ENCODE measurements around the gene HMG20B. TPM values are rescaled to one million over a fixed set of nuclear protein-coding genes. Genes with fewer than 3 reads are reported as not detected.

HMG20B gene
- total RNA-seq, 1 experiment from 2014 or later, result 121 TPM

DNA sequence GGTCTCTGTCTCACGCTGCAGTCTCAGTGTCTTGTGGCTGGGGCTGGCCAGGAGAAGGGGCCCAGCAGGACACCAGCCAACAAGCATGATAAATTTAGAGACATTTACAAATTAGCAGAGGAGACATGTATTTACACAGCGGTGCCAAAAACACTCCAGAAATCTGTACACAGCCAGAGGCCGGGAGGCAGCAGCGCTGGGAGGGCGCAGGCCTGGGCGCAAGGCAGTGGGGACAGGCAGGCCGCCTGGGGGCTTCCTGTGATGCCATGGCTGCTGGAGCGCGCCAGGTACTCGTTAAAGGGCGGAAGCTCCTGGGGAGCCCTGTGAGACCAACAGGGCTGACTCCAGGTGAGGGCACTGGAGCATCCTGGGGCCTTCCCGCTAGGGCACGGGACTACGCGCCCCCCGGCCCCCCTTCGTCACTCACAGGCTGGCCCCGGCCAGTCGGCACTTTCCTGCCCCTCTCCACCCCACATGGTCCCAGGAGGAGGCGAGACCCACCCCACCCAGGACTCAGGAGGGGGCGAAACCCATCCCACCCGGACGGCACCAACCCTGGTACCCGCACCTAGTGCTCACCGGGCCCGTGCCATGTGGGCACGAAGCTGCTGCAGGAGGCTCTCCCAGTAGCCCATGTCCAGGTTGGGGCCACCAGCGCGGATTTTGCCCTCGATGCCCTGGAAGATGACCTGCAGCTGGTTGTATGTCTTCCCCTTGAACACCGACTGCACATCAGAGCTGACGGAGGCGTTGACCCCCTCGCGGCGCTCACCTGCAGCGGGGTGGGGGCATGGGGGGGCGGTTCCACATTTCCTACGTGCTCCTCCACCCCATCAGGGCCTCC, 41.3 kb downstream of the HMG20B start:
- POLR2A ChIA-PET, result no interaction called here

More for the DNA sequence above, 41.3 kb downstream of the HMG20B start:
- ATAC-seq, result no peak
- no peaks in the 10 kb centered on the region for H3K9me3 Mint-ChIP-seq
- TF ChIP-seq, protein P1, sequence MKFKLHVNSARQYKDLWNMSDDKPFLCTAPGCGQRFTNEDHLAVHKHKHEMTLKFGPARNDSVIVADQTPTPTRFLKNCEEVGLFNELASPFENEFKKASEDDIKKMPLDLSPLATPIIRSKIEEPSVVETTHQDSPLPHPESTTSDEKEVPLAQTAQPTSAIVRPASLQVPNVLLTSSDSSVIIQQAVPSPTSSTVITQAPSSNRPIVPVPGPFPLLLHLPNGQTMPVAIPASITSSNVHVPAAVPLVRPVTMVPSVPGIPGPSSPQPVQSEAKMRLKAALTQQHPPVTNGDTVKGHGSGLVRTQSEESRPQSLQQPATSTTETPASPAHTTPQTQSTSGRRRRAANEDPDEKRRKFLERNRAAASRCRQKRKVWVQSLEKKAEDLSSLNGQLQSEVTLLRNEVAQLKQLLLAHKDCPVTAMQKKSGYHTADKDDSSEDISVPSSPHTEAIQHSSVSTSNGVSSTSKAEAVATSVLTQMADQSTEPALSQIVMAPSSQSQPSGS (CRISPR knock-in tag; IDR thresholded peaks at IDR 0.05; ENCODE audit: borderline replicate concordance, low read depth), result no peak
- TF ChIP-seq, protein P2, sequence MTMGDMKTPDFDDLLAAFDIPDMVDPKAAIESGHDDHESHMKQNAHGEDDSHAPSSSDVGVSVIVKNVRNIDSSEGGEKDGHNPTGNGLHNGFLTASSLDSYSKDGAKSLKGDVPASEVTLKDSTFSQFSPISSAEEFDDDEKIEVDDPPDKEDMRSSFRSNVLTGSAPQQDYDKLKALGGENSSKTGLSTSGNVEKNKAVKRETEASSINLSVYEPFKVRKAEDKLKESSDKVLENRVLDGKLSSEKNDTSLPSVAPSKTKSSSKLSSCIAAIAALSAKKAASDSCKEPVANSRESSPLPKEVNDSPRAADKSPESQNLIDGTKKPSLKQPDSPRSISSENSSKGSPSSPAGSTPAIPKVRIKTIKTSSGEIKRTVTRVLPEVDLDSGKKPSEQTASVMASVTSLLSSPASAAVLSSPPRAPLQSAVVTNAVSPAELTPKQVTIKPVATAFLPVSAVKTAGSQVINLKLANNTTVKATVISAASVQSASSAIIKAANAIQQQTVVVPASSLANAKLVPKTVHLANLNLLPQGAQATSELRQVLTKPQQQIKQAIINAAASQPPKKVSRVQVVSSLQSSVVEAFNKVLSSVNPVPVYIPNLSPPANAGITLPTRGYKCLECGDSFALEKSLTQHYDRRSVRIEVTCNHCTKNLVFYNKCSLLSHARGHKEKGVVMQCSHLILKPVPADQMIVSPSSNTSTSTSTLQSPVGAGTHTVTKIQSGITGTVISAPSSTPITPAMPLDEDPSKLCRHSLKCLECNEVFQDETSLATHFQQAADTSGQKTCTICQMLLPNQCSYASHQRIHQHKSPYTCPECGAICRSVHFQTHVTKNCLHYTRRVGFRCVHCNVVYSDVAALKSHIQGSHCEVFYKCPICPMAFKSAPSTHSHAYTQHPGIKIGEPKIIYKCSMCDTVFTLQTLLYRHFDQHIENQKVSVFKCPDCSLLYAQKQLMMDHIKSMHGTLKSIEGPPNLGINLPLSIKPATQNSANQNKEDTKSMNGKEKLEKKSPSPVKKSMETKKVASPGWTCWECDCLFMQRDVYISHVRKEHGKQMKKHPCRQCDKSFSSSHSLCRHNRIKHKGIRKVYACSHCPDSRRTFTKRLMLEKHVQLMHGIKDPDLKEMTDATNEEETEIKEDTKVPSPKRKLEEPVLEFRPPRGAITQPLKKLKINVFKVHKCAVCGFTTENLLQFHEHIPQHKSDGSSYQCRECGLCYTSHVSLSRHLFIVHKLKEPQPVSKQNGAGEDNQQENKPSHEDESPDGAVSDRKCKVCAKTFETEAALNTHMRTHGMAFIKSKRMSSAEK (CRISPR knock-in tag; IDR thresholded peaks at IDR 0.05; ENCODE audit: borderline replicate concordance), result no peak
- no peak for TF ChIP-seq NR1H2 (CRISPR knock-in tag; IDR thresholded peaks at IDR 0.05)
- no peak for TF ChIP-seq NR3C1 (CRISPR knock-in tag; conservative IDR thresholded peaks at IDR 0.05; ENCODE audit: low read depth)
- TF ChIP-seq, protein P3, sequence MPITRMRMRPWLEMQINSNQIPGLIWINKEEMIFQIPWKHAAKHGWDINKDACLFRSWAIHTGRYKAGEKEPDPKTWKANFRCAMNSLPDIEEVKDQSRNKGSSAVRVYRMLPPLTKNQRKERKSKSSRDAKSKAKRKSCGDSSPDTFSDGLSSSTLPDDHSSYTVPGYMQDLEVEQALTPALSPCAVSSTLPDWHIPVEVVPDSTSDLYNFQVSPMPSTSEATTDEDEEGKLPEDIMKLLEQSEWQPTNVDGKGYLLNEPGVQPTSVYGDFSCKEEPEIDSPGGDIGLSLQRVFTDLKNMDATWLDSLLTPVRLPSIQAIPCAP (CRISPR knock-in tag; IDR thresholded peaks at IDR 0.05), result no peak
- no peak for TF ChIP-seq KAT7 (CRISPR knock-in tag; IDR thresholded peaks at IDR 0.05; ENCODE audit: borderline replicate concordance)
- TF ChIP-seq FOXK1 (CRISPR knock-in tag; IDR thresholded peaks at IDR 0.05), result no peak
- no peak for TF ChIP-seq CREB1 (CRISPR knock-in tag; IDR thresholded peaks at IDR 0.05)
- no peak for TF ChIP-seq GABPB1 (CRISPR knock-in tag; IDR thresholded peaks at IDR 0.05)
- no peak for TF ChIP-seq CREM (CRISPR knock-in tag; IDR thresholded peaks at IDR 0.05)
- no peak for TF ChIP-seq ZNF671 (CRISPR knock-in tag; IDR thresholded peaks at IDR 0.05)
- TF ChIP-seq ZNF281 (CRISPR knock-in tag; IDR thresholded peaks at IDR 0.05), result no peak
- TF ChIP-seq ELF4 (CRISPR knock-in tag; IDR thresholded peaks at IDR 0.05; ENCODE audit: low read depth), result no peak
- TF ChIP-seq AFF4 (CRISPR knock-in tag; IDR thresholded peaks at IDR 0.05; ENCODE audit: borderline replicate concordance), result no peak
- no peak for TF ChIP-seq CTCF (IDR thresholded peaks at IDR 0.05)
- 0 out of 2 replicates have a peak, but pooled peaks cover 3% of the 10 kb centered on the region for H3K4me1 Mint-ChIP-seq
- peak overlapping the region; percentile 79; the same call in 1 of the 2 replicates for H3K27ac Mint-ChIP-seq
- H3K4me3 Mint-ChIP-seq, result no peak overlapping the region
- no peaks in the 10 kb centered on the region; the same call in 1 of the 2 replicates for H3K36me3 Mint-ChIP-seq
- no peak for DNase-seq (ENCODE audit: low spot score)
- CTCF ChIA-PET, result no interaction called here
- H3K27me3 Mint-ChIP-seq (ENCODE audit: low read depth), result no peaks in the 10 kb centered on the region

All from WTC11 (cell line).